ENCODE measurements around the gene ABCC8.

The ABCC8 gene

DNA sequence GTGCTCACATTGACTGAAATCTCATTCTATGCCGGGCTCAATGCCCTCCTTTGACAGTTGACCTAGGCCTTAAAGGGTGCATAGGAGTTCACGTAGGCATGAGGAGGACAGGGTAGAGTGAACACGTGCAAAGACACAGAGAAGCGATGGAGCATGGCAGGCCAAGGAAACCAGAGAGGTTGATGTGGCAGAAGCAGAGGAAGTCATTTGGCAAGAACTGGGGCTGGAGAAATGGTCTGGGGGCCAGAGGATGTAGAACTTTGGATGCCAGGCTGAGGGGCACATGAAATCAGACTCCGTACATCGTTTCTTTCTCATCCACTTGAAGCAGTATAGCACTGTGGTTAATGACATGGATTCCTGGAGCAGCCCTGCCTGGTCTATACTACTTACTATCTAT lies 13.6 kb upstream of the ABCC8 start:
- Mint-ChIP-seq H3K4me1 (ENCODE audit: low read depth) (no peaks in the 10 kb centered on the region), H3K9me3 (ENCODE audit: low read depth) (no peaks in the 10 kb centered on the region), H3K27me3 (peaks cover 3% of the 10 kb centered on the region), H3K27ac (no peak overlapping the region), H3K36me3 (no peaks in the 10 kb centered on the region), H3K4me3 (no peak overlapping the region)

DNA sequence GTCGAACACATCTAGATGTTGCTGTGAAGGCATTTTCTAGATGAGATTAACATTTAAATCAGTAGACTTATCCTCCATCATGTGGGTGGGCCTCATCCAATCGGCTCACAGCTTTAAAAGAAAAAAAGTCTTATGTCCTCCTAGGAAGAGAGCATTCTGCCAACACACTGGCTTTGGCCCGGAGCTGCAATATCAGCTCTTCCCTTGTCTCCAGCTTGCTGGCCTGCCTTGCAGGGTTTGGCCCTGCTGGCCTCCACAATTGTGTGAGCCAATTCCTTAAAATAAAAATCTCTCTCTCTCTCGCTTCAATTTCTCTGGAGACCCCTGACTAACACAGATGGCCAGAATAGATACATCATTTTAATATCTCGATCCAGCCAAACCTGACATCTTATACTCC lies 13.1 kb upstream of the ABCC8 start:
- Mint-ChIP-seq H3K27ac (no peak overlapping the region), H3K36me3 (no peaks in the 10 kb centered on the region), H3K4me1 (ENCODE audit: low read depth) (no peaks in the 10 kb centered on the region), H3K9me3 (ENCODE audit: low read depth) (no peaks in the 10 kb centered on the region), H3K4me3 (no peak overlapping the region), H3K27me3 (peaks cover 3% of the 10 kb centered on the region)

- Mint-ChIP-seq H3K27me3 (peaks cover 6% of the 10 kb centered on the region), H3K27ac (no peak overlapping the region), H3K4me3 (no peak overlapping the region), H3K9me3 (ENCODE audit: low read depth) (peaks cover 6% of the 10 kb centered on the region), H3K4me1 (ENCODE audit: low read depth) (no peaks in the 10 kb centered on the region), H3K36me3 (peaks cover under 1% of the 10 kb centered on the region)
Observed at GRCh38 chr11:17488563-17488962, 11.9 kb upstream of the ABCC8 start.

DNA sequence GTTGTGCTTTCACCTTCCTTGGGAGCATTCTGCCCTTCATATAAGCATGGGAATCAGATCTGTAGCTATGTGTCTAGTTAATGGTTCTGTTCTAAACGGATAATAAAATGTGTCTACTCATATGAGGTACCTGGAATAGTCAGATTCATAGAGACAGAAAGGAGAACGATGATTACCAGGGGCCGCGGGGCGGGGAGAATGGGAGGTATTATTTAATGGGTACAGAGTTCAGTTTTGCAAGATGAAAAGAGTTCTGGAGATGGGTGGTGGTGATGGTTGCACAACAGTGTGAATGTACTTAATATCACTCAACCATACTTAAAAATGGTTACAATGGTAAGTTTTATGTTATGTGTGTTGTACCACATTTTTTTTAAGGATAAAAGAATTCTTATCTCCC lies 10.0 kb upstream of the ABCC8 start:
- H3K27me3 Mint-ChIP-seq: peaks cover 8% of the 10 kb centered on the region
- peaks cover 9% of the 10 kb centered on the region for H3K9me3 Mint-ChIP-seq (ENCODE audit: low read depth)
- H3K4me1 Mint-ChIP-seq (ENCODE audit: low read depth): no peaks in the 10 kb centered on the region

DNA sequence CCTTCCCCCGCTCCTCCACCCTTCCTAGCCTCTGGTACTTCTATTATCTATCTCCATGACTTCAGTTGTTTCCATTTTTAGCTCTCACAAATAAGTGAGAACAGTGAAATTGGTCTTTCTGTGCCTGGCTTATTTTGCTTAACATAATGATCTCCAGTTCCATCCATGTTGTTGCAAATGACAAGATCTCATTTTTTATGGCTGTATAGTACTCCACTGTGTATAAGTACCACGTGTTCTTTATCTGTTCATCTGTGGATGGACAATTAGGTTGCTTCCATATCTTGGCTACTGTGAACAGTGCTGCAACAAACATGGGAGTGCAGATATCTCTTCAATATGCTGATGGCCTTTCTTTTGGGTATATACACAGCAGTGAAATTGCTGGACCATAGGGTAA lies 6.9 kb upstream of the ABCC8 start:
- H3K27me3 Mint-ChIP-seq: peaks cover 15% of the 10 kb centered on the region
- peaks cover 2% of the 10 kb centered on the region for H3K4me1 Mint-ChIP-seq (ENCODE audit: low read depth)

More for the DNA sequence above, 10.0 kb upstream of the ABCC8 start:
- Mint-ChIP-seq H3K4me3 (no peak overlapping the region), H3K27ac (no peak overlapping the region), H3K36me3 (peaks cover 3% of the 10 kb centered on the region)

GRCh38 chr11:17481905-17482304 lies 5.3 kb upstream of the ABCC8 start:
- peaks cover 2% of the 10 kb centered on the region for H3K4me1 Mint-ChIP-seq (ENCODE audit: low read depth)
- peaks cover 19% of the 10 kb centered on the region for H3K27me3 Mint-ChIP-seq
- no peak overlapping the region for H3K4me3 Mint-ChIP-seq
- H3K27ac Mint-ChIP-seq: no peak overlapping the region
- peaks cover 9% of the 10 kb centered on the region for H3K9me3 Mint-ChIP-seq (ENCODE audit: low read depth)
- H3K36me3 Mint-ChIP-seq: peaks cover 3% of the 10 kb centered on the region

More for the DNA sequence above, 6.9 kb upstream of the ABCC8 start:
- no peak overlapping the region for H3K4me3 Mint-ChIP-seq
- peaks cover 9% of the 10 kb centered on the region for H3K9me3 Mint-ChIP-seq (ENCODE audit: low read depth)
- peaks cover 3% of the 10 kb centered on the region for H3K36me3 Mint-ChIP-seq
- no peak overlapping the region for H3K27ac Mint-ChIP-seq

- Mint-ChIP-seq H3K9me3 (ENCODE audit: low read depth) (peaks cover 9% of the 10 kb centered on the region), H3K4me1 (ENCODE audit: low read depth) (peaks cover 4% of the 10 kb centered on the region), H3K27ac (no peak overlapping the region), H3K27me3 (peaks cover 27% of the 10 kb centered on the region), H3K36me3 (peaks cover 3% of the 10 kb centered on the region), H3K4me3 (no peak overlapping the region)
Observed at GRCh38 chr11:17479284-17480214, 2.9 kb upstream of the ABCC8 start.

DNA sequence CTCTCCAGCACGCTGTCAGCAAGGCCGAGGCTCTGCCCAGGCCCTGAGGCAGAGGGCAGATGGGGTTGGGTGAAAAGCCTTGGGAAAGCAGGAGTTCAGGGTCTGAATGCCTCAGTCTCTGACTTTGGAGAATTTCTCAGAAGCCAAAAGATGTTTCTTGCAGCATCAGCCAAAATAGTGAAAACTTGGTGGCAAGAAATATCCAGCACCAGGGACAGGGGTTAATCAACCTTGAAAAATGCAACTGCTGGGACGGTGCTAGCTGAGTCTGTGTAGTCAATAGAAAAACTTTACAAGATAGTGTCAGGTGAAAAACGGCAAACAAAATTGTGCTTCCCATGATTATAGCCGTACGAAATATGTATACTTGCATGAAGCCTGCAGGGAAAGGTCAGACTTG lies 1.4 kb upstream of the ABCC8 start:
- H3K27me3 Mint-ChIP-seq: peaks cover 29% of the 10 kb centered on the region
- no peaks in the 10 kb centered on the region for H3K9me3 Mint-ChIP-seq (ENCODE audit: low read depth)
- H3K4me3 Mint-ChIP-seq: no peak overlapping the region
- H3K27ac Mint-ChIP-seq: no peak overlapping the region
- no peaks in the 10 kb centered on the region for H3K36me3 Mint-ChIP-seq
- H3K4me1 Mint-ChIP-seq (ENCODE audit: low read depth): peaks cover 4% of the 10 kb centered on the region

- no peaks in the 10 kb centered on the region for H3K36me3 Mint-ChIP-seq
Observed at GRCh38 chr11:17477361-17477760, 716 bp upstream of the ABCC8 start.

GRCh38 chr11:17477084-17477333 lies 364 bp upstream of the ABCC8 start:
- Mint-ChIP-seq H3K9me3 (ENCODE audit: low read depth) (no peaks in the 10 kb centered on the region), H3K4me3 (peak overlapping the region; percentile 20), H3K36me3 (no peaks in the 10 kb centered on the region), H3K4me1 (ENCODE audit: low read depth) (peaks cover 4% of the 10 kb centered on the region), H3K27me3 (peaks cover 30% of the 10 kb centered on the region), H3K27ac (no peak overlapping the region)

More at GRCh38 chr11:17477361-17477760, 716 bp upstream of the ABCC8 start:
- Mint-ChIP-seq H3K9me3 (ENCODE audit: low read depth) (no peaks in the 10 kb centered on the region), H3K4me1 (ENCODE audit: low read depth) (peaks cover 4% of the 10 kb centered on the region), H3K27me3 (peaks cover 30% of the 10 kb centered on the region), H3K27ac (no peak overlapping the region), H3K4me3 (peak overlapping the region; percentile 20)

GRCh38 chr11:17475666-17476316 lies 854 bp downstream of the ABCC8 start:
- no peaks in the 10 kb centered on the region for H3K9me3 Mint-ChIP-seq (ENCODE audit: low read depth)
- H3K27ac Mint-ChIP-seq: no peak overlapping the region
- H3K4me3 Mint-ChIP-seq: no peak overlapping the region

GRCh38 chr11:17473071-17473744 lies 3.4 kb downstream of the ABCC8 start:
- Mint-ChIP-seq H3K9me3 (ENCODE audit: low read depth) (no peaks in the 10 kb centered on the region), H3K27ac (no peak overlapping the region), H3K36me3 (no peaks in the 10 kb centered on the region), H3K4me1 (ENCODE audit: low read depth) (peaks cover 2% of the 10 kb centered on the region), H3K4me3 (no peak overlapping the region), H3K27me3 (peaks cover 21% of the 10 kb centered on the region)

More at GRCh38 chr11:17475666-17476316, 854 bp downstream of the ABCC8 start:
- Mint-ChIP-seq H3K27me3 (peaks cover 31% of the 10 kb centered on the region), H3K4me1 (ENCODE audit: low read depth) (peaks cover 4% of the 10 kb centered on the region), H3K36me3 (no peaks in the 10 kb centered on the region)

DNA sequence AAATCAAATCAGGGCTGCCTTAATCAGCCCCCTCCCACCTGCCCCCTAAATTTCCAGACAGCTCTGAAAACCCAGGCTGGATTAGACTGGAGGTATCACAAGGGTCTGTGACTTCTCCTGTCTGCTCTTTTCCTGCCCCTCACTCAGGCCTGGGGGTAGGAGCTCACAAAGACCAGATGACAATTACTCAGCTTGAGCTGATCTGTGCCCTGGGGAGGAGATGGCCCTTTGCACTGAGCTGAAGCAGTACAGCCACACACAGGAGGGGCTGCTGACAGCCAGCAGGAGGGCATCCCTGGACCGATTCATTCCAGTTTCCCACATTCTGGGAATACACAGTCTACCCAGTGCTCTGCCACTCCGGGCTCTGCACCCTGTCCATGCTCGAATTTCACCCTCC lies 4.2 kb downstream of the ABCC8 start:
- peaks cover 2% of the 10 kb centered on the region for H3K4me1 Mint-ChIP-seq (ENCODE audit: low read depth)
- no peak overlapping the region for H3K27ac Mint-ChIP-seq
- no peaks in the 10 kb centered on the region for H3K36me3 Mint-ChIP-seq
- H3K9me3 Mint-ChIP-seq (ENCODE audit: low read depth): no peaks in the 10 kb centered on the region
- peaks cover 17% of the 10 kb centered on the region for H3K27me3 Mint-ChIP-seq
- H3K4me3 Mint-ChIP-seq: no peak overlapping the region

GRCh38 chr11:17471501-17471900 lies 5.1 kb downstream of the ABCC8 start:
- Mint-ChIP-seq H3K9me3 (ENCODE audit: low read depth) (no peaks in the 10 kb centered on the region), H3K27ac (no peak overlapping the region), H3K27me3 (peaks cover 17% of the 10 kb centered on the region), H3K4me1 (ENCODE audit: low read depth) (peaks cover 2% of the 10 kb centered on the region), H3K36me3 (no peaks in the 10 kb centered on the region), H3K4me3 (no peak overlapping the region)

- Mint-ChIP-seq H3K36me3 (no peaks in the 10 kb centered on the region), H3K4me1 (ENCODE audit: low read depth) (no peaks in the 10 kb centered on the region)
Observed at GRCh38 chr11:17469998-17470397, 6.6 kb downstream of the ABCC8 start.

More at GRCh38 chr11:17469998-17470397, 6.6 kb downstream of the ABCC8 start:
- Mint-ChIP-seq H3K9me3 (ENCODE audit: low read depth) (no peaks in the 10 kb centered on the region), H3K27me3 (peaks cover 12% of the 10 kb centered on the region), H3K27ac (no peak overlapping the region), H3K4me3 (no peak overlapping the region)
